HG03469 (cell line): ENCODE measurements around the gene SSU72.
"Not testable (repeated sequence)": the region's sequence is repeated elsewhere in the genome, so short reads cannot be mapped to it uniquely, and the experiment has no call there.

Source experiments
- ATAC-seq: cut with Tn5 transposase; IDR thresholded peaks from one replicate; pipeline ENCODE4 v1.9.1; 2021; ENCODE audit warnings: mild to moderate bottlenecking, moderate library complexity, moderate number of reproducible peaks; ENCODE audit not compliant: unreplicated experiment

Gene SSU72

DNA sequence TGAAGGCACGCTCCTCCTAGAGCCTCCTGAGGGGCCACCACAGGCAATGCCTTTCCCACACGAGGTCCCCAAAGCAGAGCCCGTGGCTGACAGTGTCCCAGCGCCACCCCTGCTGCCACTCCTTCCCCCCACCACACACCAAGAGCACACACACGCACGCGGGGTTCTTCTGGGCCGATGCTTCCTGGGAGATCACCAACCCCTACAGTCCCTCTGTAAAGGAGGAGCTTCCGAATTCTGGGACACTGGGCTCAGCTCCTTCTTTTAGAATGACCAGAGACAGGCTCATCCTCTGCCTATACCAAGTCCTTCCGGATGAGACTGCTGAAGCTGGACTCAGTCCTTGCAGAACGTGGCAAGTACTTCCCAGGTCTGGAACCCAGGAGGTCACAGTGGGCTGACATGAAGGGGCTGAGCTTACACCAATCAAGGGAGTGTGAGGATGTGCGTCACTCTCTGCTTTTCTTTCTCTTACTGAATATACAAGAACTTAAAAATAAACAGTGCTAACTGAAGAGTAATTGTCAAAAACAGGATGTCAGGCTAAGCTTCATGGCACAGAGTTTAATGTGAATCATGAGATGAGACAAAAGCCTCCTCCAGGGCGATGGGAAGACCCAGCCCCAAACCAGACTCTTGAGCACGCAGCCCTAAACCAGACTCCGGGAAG lies 12.7 kb downstream of the SSU72 start:
- no peak for ATAC-seq

DNA sequence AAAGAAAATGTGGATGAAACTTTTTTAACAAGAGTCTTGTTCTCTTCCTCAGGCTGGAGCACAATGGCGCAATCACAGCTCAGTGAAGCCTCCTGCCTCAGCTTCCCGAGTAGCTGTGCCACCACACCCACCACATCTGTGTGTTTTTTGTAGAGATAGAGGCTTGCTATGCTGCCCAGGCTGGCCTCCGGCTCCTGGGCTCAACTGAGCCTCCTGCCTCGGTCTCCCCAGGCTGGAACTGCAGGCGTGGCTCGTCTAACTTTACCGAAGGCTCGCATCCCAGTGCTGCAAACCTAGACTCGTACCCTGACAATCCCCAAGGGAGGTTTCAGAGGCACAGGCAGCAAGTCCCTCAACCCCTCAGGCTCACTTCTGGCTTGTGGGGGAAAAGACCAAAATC lies 14.5 kb downstream of the SSU72 start:
- ATAC-seq, result no peak

GRCh38 chr1:1559066-1559465 lies 15.6 kb downstream of the SSU72 start:
- no peak for ATAC-seq

DNA sequence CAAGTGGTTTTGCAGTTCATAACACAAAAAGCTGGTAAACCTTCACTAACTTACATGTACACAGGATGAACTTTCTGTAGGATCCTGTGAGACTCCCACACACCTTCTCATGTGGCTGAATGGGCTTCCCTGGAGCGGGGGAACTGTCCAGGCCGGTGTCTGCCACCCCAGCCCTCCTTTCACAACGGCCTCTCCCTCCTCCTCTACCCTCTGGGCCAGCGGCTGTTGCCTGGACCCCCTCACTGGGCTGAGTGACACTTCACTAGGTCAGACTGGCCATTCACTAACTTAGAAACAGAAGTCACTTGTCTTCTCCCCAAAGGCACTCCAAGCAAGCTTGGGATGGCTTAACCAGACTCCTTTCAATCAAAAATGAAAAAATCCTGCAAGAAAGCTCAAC lies 16.1 kb downstream of the SSU72 start:
- no peak for ATAC-seq

DNA sequence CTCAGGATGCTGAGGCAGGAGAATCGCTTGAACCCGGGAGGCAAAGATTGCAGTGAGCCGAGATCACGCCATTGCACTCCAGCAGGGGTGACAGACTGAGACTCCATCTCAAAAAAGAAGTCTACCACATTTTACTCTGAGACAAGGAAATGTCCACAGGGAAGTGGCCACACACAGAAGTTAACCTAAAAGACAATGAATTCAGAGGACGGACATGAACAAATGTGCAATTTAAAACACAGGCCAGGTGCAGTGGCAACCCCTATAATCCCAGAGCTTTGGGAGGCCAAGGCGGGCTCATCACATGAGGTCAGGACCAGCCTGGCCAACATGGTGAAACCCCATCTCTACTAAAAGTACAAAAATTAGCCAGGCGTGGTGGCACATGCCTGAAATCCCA lies 17.0 kb downstream of the SSU72 start:
- ATAC-seq, result not testable (repeated sequence)

DNA sequence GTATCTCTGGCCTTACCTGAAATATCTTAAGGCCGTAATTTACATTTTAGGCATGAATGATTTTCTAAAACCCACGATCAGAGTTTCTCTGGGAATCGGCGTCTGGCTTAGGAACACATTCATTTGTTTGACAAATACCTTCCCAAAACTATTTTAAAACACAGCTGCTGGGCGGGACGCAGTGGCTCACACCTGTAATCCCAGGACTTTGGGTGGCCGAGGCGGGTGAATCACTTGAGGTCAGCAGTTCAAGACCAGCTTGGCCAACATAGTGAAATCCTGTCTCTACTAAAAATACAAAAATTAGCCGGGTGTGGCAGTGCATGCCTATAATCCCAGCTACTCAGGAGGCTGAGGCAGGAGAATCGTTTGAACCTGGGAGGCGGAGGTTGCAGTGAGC lies 17.7 kb downstream of the SSU72 start:
- ATAC-seq, result not testable (repeated sequence)

GRCh38 chr1:1556505-1556904 lies 18.2 kb downstream of the SSU72 start:
- ATAC-seq, result no peak

DNA sequence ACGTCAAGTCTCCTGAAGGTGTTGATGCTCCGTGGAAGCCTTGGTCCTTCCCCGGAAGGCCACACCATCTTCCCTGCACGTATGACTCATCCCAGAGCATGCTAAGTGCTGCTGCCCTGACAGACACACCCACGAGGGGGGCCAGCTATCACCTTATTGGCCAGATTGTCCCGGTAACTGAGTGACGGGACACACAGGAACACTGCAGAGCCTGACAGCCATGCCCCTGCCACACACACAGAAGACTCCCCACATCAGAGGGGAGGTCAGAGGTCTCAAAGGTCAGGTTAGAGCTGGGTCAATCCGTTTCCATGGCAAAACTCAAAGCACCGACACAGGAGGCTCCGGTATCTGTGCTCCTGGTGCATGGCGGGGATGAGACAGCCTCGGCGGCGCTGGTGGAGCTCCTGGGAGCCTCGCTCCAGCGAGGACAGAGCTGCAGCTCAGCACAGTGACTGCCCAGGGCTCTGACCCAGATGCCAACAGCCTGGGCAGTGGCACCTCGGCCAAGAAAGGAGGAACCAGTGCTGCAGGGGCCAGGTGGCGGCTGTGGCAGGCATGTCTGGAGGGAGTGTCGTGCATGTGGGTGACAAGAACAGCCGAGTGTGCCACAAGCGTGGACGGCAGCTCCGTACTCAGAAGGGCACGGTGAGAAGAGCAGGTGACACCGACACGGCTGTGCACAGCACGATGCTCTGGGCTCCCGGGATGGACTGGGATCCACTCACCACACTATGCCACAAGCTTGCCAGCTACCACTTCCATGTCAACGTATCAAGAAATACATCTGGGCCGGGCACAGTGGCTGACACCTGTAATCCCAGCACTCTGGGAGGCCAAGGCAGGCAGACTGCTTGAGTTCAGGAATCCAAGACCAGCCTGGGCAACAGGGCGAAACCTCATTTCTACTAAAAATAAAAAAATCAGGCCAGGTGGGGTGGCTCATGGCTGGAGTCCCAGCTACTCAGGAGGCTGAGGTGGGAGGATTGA lies 19.4 kb downstream of the SSU72 start:
- no peak for ATAC-seq

- ATAC-seq, result no peak
These were observed 20.1 kb downstream of the SSU72 start for GRCh38 chr1:1554550-1554925.

GRCh38 chr1:1553821-1554494 lies 20.7 kb downstream of the SSU72 start:
- ATAC-seq, result no peak

DNA sequence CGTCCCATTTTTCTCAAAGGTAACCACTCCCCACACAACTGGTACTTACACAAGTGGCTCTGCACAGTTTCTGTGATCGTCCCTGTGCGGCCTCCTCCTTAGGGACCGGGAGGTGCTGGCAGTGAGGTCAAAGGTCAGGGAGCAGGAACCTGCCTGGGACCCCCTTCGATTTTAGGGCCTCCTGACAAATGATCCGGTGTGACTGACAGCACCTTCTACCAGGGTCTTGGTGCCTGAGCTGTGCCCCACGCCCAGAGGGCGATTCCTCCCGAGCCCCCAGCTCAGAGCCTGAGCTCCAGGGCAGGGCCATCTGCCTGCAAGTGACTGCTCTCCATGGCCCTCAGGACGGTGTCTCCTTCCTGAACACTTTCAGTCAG lies 22.4 kb downstream of the SSU72 start:
- ATAC-seq, result no peak

GRCh38 chr1:1551524-1552262 lies 23.0 kb downstream of the SSU72 start:
- ATAC-seq, result no peak

- no peak for ATAC-seq
These were observed 23.9 kb downstream of the SSU72 start for GRCh38 chr1:1550591-1551432.

DNA sequence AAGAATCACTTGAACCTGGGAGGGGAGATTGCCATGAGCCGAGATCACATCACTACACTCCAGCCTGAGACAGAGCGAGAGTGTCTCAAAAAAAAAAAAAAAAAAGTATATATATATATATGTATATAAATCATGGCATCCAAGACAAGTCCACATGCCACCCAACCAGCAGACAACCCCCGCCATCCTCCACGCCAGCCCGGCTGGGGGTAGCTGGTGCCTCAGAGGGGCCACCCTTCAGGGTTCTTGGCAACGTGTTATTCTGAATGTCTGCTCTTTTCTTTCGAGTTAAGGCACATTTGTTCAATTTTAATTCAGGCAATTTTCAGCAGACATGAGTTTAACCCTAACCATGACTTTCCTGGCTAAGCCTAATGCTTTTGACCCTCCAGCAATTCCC lies 24.6 kb downstream of the SSU72 start:
- ATAC-seq, result no peak

DNA sequence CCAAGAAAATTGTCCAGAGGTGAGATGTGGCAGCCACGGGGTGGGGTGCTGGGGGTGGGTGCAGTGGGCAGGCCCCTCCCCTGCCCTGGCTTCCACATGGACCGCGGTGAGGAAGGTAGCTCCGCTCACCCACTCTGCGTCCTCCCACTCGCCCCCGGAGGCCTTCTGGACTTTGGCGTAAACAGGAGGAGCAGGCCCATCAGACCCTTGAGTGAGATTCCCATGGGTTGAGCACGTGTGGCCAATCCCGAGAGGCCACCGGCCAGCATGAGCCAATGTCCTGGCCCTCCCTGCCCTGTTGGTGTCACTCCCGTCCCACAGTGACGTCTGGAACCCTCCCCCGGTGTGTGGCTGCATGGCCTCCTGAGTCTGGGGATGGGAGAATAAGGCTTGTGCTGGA lies 26.1 kb downstream of the SSU72 start:
- no peak for ATAC-seq

DNA sequence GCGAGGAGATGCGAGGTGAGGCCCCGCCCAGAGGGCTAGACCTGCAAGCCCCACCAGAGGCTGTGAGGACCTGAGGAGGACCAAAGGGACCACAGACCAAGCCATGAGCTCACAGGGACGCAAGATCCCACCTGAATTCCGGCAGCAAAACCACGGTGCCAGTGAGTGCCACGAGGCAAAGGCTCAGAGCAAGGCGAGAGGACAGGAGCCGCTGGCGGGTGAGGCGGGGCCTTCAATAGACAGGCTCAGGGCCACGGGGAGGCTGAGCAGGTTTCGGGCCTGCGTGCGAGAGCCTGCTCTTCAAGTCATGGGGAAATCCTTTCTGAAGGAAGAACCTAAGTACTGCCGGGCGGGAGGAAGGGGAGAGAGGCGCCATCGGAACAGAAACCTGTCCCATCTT lies 27.2 kb downstream of the SSU72 start:
- ATAC-seq, result no peak

- no peak for ATAC-seq
These were observed 27.7 kb downstream of the SSU72 start for GRCh38 chr1:1547011-1547410.

GRCh38 chr1:1545946-1546737 lies 28.5 kb downstream of the SSU72 start:
- ATAC-seq, result no peak

- no peak for ATAC-seq
These were observed 30.1 kb downstream of the SSU72 start for GRCh38 chr1:1544544-1544943.
